Spleen (tissue), 7 donors: Measurements from ENCODE around the gene EPHA6.

Source experiments
- CTCF ChIP-seq, 11 experiments: fragments of 200-600 bp in 7 of 11; fragments of 450-650 bp in 4 of 11; sonication (generic) in 4 of 11; IDR thresholded peaks in 8 of 11; conservative IDR thresholded peaks in 3 of 11; 1 replicate in 7 of 11; 2 replicates in 4 of 11; pipeline versions ENCODE4 v1.4.0 to v1.8.0; 2016 to 2021; ENCODE audit warnings: antibody characterized with exemption in 11 of 11, inconsistent platforms in 4 of 11, mild to moderate bottlenecking in 1 of 11
- POLR2A ChIP-seq, 3 donors: fragments of 450-650 bp; IDR thresholded peaks; one replicate each; pipeline ENCODE4 v1.5.1; 2017; ENCODE audit warnings: antibody characterized with exemption in 3 of 3, mild to moderate bottlenecking in 1 of 3
- donor health status: DM: no; HTN: no; CAD: no; lungs with moderate emphysema.
- donor health status: DM: no; HTN: no; CAD: no.
- donor health status: DM: no; HTN: no; CAD: no.

- TF ChIP-seq CTCF (IDR thresholded peaks at IDR 0.05 in 8 of 11, conservative IDR thresholded peaks at IDR 0.05 in 3 of 11) (no peak), POLR2A (IDR thresholded peaks at IDR 0.05) (no peak)
These were observed 848.4 kb downstream of the EPHA6 start for GRCh38 chr3:97662762-97663161.
